ENCODE measurements around the gene ITIH6.
"Not testable (repeated sequence)": the region's sequence is repeated elsewhere in the genome, so short reads cannot be mapped to it uniquely, and the experiment has no call there.

The ITIH6 gene

GRCh38 chrX:54808605-54809483, 10.8 kb upstream of the ITIH6 start:
- DNase-seq (ENCODE audit: insufficient read length, low spot score) (peak; percentile 65), FAIRE-seq (peak; percentile 81)

- FAIRE-seq (no peak), DNase-seq (ENCODE audit: insufficient read length, low spot score) (peak; percentile 17)
These were observed 10.1 kb upstream of the ITIH6 start for GRCh38 chrX:54808109-54808604.

GRCh38 chrX:54807524-54808108, 9.6 kb upstream of the ITIH6 start, which contains the start of gene MAGED2:
Gene MAGED2 (plus strand): TSS chrX:54807745. CDS start chrX:54809332, 1,587 bp downstream.
- peak; percentile 28 for DNase-seq (ENCODE audit: insufficient read length, low spot score)
- FAIRE-seq, result no peak

- FAIRE-seq (no peak), DNase-seq (ENCODE audit: insufficient read length, low spot score) (no peak)
These were observed 991 bp upstream of the ITIH6 start for GRCh38 chrX:54799046-54799445.

GRCh38 chrX:54794795-54795194, 3.3 kb downstream of the ITIH6 start:
- FAIRE-seq (no peak), DNase-seq (ENCODE audit: insufficient read length, low spot score) (no peak)

- FAIRE-seq, result no peak
- no peak for DNase-seq (ENCODE audit: insufficient read length, low spot score)
These were observed 4.0 kb downstream of the ITIH6 start for GRCh38 chrX:54794028-54794427.

GRCh38 chrX:54789405-54789804, 8.7 kb downstream of the ITIH6 start:
- not testable (repeated sequence) for FAIRE-seq; DNase-seq (ENCODE audit: insufficient read length, low spot score)

- DNase-seq (ENCODE audit: insufficient read length, low spot score) (no peak), FAIRE-seq (no peak)
These were observed 9.6 kb downstream of the ITIH6 start for GRCh38 chrX:54788446-54788845.

- no peak for FAIRE-seq
These were observed 11.1 kb downstream of the ITIH6 start for GRCh38 chrX:54786967-54787366.

GRCh38 chrX:54785901-54786300, 12.2 kb downstream of the ITIH6 start:
- FAIRE-seq (no peak), DNase-seq (ENCODE audit: insufficient read length, low spot score) (no peak)

More at GRCh38 chrX:54786967-54787366, 11.1 kb downstream of the ITIH6 start:
- no peak for DNase-seq (ENCODE audit: insufficient read length, low spot score)

GRCh38 chrX:54776987-54777672, 20.9 kb downstream of the ITIH6 start:
- FAIRE-seq, result no peak
- DNase-seq (ENCODE audit: insufficient read length, low spot score), result no peak

GRCh38 chrX:54776061-54776460, 22.0 kb downstream of the ITIH6 start:
- FAIRE-seq (no peak), DNase-seq (ENCODE audit: insufficient read length, low spot score) (no peak)

- DNase-seq (ENCODE audit: insufficient read length, low spot score); FAIRE-seq: not testable (repeated sequence)
These were observed 23.5 kb downstream of the ITIH6 start for GRCh38 chrX:54774391-54775094.

- DNase-seq (ENCODE audit: insufficient read length, low spot score) (no peak), FAIRE-seq (no peak)
These were observed 39.7 kb downstream of the ITIH6 start for GRCh38 chrX:54758114-54759055.

- FAIRE-seq, result no peak
These were observed 43.2 kb downstream of the ITIH6 start for GRCh38 chrX:54754854-54755253.

GRCh38 chrX:54748626-54749025, 49.4 kb downstream of the ITIH6 start:
- no peak for DNase-seq (ENCODE audit: insufficient read length, low spot score)
- FAIRE-seq, result no peak

More at GRCh38 chrX:54754854-54755253, 43.2 kb downstream of the ITIH6 start:
- DNase-seq (ENCODE audit: insufficient read length, low spot score), result no peak

GRCh38 chrX:54747733-54748393, 50.2 kb downstream of the ITIH6 start:
- FAIRE-seq (no peak), DNase-seq (ENCODE audit: insufficient read length, low spot score) (no peak)

- no peak for FAIRE-seq
- no peak for DNase-seq (ENCODE audit: insufficient read length, low spot score)
These were observed 51.1 kb downstream of the ITIH6 start for GRCh38 chrX:54746928-54747327.

- no peak for DNase-seq (ENCODE audit: insufficient read length, low spot score)
- FAIRE-seq, result no peak
These were observed 52.4 kb downstream of the ITIH6 start for GRCh38 chrX:54745676-54746075.
